B cell (primary cell): ENCODE results near the gene CCDC93. TPM values are rescaled to one million over a fixed set of nuclear protein-coding genes. Genes with fewer than 3 reads are reported as not detected.

Source experiments
- ATAC-seq: fragments of 200-7000 bp; cut with Tn5 transposase; one replicate; pipeline ENCODE4 v1.10.0; 2021; ENCODE audit warnings: low read depth, mild to moderate bottlenecking, moderate number of reproducible peaks, moderate library complexity
- CTCF ChIA-PET: fragments of 350-600 bp; sonication (Branson Sonifier 250); formaldehyde crosslinking; loops from one replicate; lab custom pipeline; 2021; ENCODE audit warnings: antibody characterized with exemption, inconsistent platforms; lab: Charles Lee
- POLR2A ChIA-PET: fragments of 350-600 bp; sonication (Branson Sonifier 250); formaldehyde crosslinking; loops from one replicate; lab custom pipeline; 2021; ENCODE audit warnings: antibody characterized with exemption; lab: Charles Lee
- DNase-seq: peaks from one replicate; pipeline ENCODE4 v3.0.0; 2013
- H2AFZ ChIP-seq: 2 replicates; pipeline ENCODE4 v1.6.1; 2012; ENCODE audit warnings: mild to moderate bottlenecking, low read depth, low read length; ENCODE audit not compliant: insufficient read depth, poor library complexity, severe bottlenecking
- H3K27ac ChIP-seq, 2 donors: 1 replicate in 1 of 2; 2 replicates in 1 of 2; pipeline ENCODE4 v1.5.1; 2012 to 2013; ENCODE audit warnings: low read length in 2 of 2, mild to moderate bottlenecking in 2 of 2, moderate library complexity in 1 of 2
- H3K27me3 ChIP-seq, 4 experiments: fragments of 200-600 bp in 1 of 4; sonication (generic) in 1 of 4; replicated peaks in 1 of 4; 1 replicate in 2 of 4; 2 replicates in 2 of 4; pipeline versions ENCODE4 v1.6.1 to v1.7.0; 2013 to 2016; ENCODE audit warnings: low read length in 3 of 4, mild to moderate bottlenecking in 2 of 4, mixed read lengths in 1 of 4, moderate library complexity in 1 of 4; ENCODE audit not compliant: insufficient read depth in 4 of 4, control insufficient read depth in 3 of 4; ENCODE audit errors: control extremely low read depth in 1 of 4
- H3K36me3 ChIP-seq, 2 experiments: replicated peaks in 1 of 2; 1 replicate in 1 of 2; 2 replicates in 1 of 2; pipeline versions ENCODE4 v1.6.1 to v1.7.1; 2013; ENCODE audit warnings: low read length in 1 of 2; ENCODE audit not compliant: insufficient read depth in 2 of 2, control insufficient read depth in 1 of 2; ENCODE audit errors: control extremely low read depth in 1 of 2, extremely low read depth in 1 of 2
- H3K4me1 ChIP-seq, 2 donors: fragments of 200-600 bp in 1 of 2; sonication (generic) in 1 of 2; 1 replicate in 1 of 2; 2 replicates in 1 of 2; pipeline versions ENCODE4 v1.5.1 to v1.6.1; 2013 to 2017; ENCODE audit warnings: low read length in 2 of 2; ENCODE audit not compliant: control insufficient read depth in 2 of 2, insufficient read depth in 2 of 2
- H3K4me2 ChIP-seq: replicated peaks from 2 replicates; pipeline ENCODE3; 2012; ENCODE audit warnings: mild to moderate bottlenecking, low read depth, low read length; ENCODE audit not compliant: poor library complexity, severe bottlenecking
- H3K4me3 ChIP-seq, 5 experiments: fragments of 200-600 bp in 1 of 5; sonication (generic) in 1 of 5; 1 replicate in 3 of 5; 2 replicates in 2 of 5; pipeline versions ENCODE4 v1.5.1 to v1.7.0; 2011 to 2016; ENCODE audit warnings: low read length in 4 of 5, mild to moderate bottlenecking in 4 of 5, low read depth in 2 of 5, control low read depth in 1 of 5, moderate library complexity in 1 of 5; ENCODE audit not compliant: insufficient read depth in 1 of 5; ENCODE audit errors: control extremely low read depth in 1 of 5, extremely low read depth in 1 of 5
- H3K79me2 ChIP-seq: fragments of 200-600 bp; sonication (generic); one replicate; pipeline ENCODE4 v1.6.0; 2016; ENCODE audit warnings: low read length; ENCODE audit not compliant: control insufficient read depth, insufficient read depth
- H3K9ac ChIP-seq: fragments of 200-600 bp; sonication (generic); 2 replicates; pipeline ENCODE4 v1.6.1; 2017; ENCODE audit warnings: mild to moderate bottlenecking, low read length, moderate library complexity
- H3K9me3 ChIP-seq, 3 donors: one replicate each; pipeline versions ENCODE4 v1.6.1 to v1.7.1; 2013; ENCODE audit warnings: low read length in 2 of 3; ENCODE audit not compliant: control insufficient read depth in 2 of 3, insufficient read depth in 1 of 3; ENCODE audit errors: control extremely low read depth in 1 of 3
- H4K20me1 ChIP-seq: 2 replicates; pipeline ENCODE4 v1.6.0; 2012; ENCODE audit warnings: mild to moderate bottlenecking, low read length; ENCODE audit not compliant: insufficient read depth, control insufficient read depth, poor library complexity, severe bottlenecking
- H3K27ac Mint-ChIP-seq: one replicate; pipeline ENCODE4 v1.8.0; 2021; ENCODE audit warnings: mixed read lengths
- H3K27me3 Mint-ChIP-seq: one replicate; pipeline ENCODE4 v1.8.0; 2021; ENCODE audit warnings: mixed read lengths
- H3K4me1 Mint-ChIP-seq: one replicate; pipeline ENCODE4 v1.8.0; 2021; ENCODE audit warnings: mixed read lengths
- H3K4me3 Mint-ChIP-seq: one replicate; pipeline ENCODE4 v1.8.0; 2021; ENCODE audit warnings: mixed read lengths
- H3K9me3 Mint-ChIP-seq: one replicate; pipeline ENCODE4 v1.8.0; 2022; ENCODE audit warnings: mixed read lengths; ENCODE audit not compliant: insufficient read depth
- CTCF ChIP-seq: fragments of 200-600 bp; IDR thresholded peaks from one replicate; pipeline ENCODE4 v1.8.0; 2022; ENCODE audit warnings: antibody characterized with exemption, mild to moderate bottlenecking
- EZH2 ChIP-seq: IDR thresholded peaks from 2 replicates; pipeline ENCODE4 v1.6.1; 2012; ENCODE audit warnings: borderline replicate concordance, low read depth, mild to moderate bottlenecking, moderate library complexity, low read length; ENCODE audit not compliant: insufficient read depth, poor library complexity, severe bottlenecking
- WGBS: methylation state at CpG from one replicate; pipeline ENCODE4 v1.1.5; 2013; ENCODE audit warnings: missing lambda C conversion rate; ENCODE audit not compliant: insufficient coverage; 5-methylcytosine and 5-hydroxymethylcytosine counted together
- intact Hi-C: fragments of 100-400 bp; cut with micrococcal nuclease; formaldehyde crosslinking; loops from one replicate; pipeline ENCODE4 v1.10.0; 2022
- polyA plus RNA-seq: library from polyadenylated mRNA; depleted of rRNA; stranded (reverse); fragments of >200 nt; gene quantifications from 2 replicates; pipeline ENCODE4 v1.2.3, GENCODE V29; 2012
- total RNA-seq, 2 donors: library from RNA; stranded (reverse); fragments of 120-200 nt in 1 of 2; gene quantifications; 1 replicate in 1 of 2; 2 replicates in 1 of 2; pipeline versions ENCODE4 v1.2.3 to v1.2.4, GENCODE V29; 2013 to 2022

The CCDC93 gene
- total and polyA plus RNA-seq, 2 donors (not counting 1 experiment from before 2014, with no cell fraction given) = 17.5 to 79.6 TPM

- intact Hi-C loops = no loop called here
- Histone ChIP-seq H3K27me3 (no peaks in the 10 kb centered on the region), H3K27ac (no peak overlapping the region), H3K4me1 (no peaks in the 10 kb centered on the region), H3K36me3 (peaks cover 3 to 93% of the 10 kb centered on the region in 2 experiments), H3K79me2 (no peaks in the 10 kb centered on the region), H3K4me2 (no peak overlapping the region), H3K9me3 (no peaks in the 10 kb centered on the region), H3K4me3 (no peak overlapping the region), H4K20me1 (no peaks in the 10 kb centered on the region), H3K9ac (no peak overlapping the region), H2AFZ (no peak overlapping the region)
- H3K4me3 Mint-ChIP-seq = no peak overlapping the region
- WGBS = no CpG with 5 or more reads among the region's 3 CpGs
- POLR2A ChIA-PET = no interaction called here
- no peak overlapping the region for H3K27ac Mint-ChIP-seq
- no peak for ATAC-seq
- no peaks in the 10 kb centered on the region for H3K9me3 Mint-ChIP-seq
- no peak for TF ChIP-seq EZH2
- no peak for TF ChIP-seq CTCF
- H3K27me3 Mint-ChIP-seq = no peaks in the 10 kb centered on the region
- CTCF ChIA-PET = no interaction called here
- no peaks in the 10 kb centered on the region for H3K4me1 Mint-ChIP-seq
- DNase-seq = no peak
Measured at GRCh38 chr2:117943013-117943672, 70.7 kb downstream of the CCDC93 start.

- Mint-ChIP-seq H3K27me3 (no peaks in the 10 kb centered on the region), H3K4me1 (no peaks in the 10 kb centered on the region), H3K9me3 (no peaks in the 10 kb centered on the region), H3K4me3 (no peak overlapping the region), H3K27ac (peak overlapping the region; percentile 15)
- no peaks in the 10 kb centered on the region for H3K79me2 ChIP-seq
- H3K9me3 ChIP-seq = no peaks in the 10 kb centered on the region
- no peak overlapping the region for H3K4me3 ChIP-seq
- no peak for TF ChIP-seq CTCF
- no peak for TF ChIP-seq EZH2
- DNase-seq (no peak), ATAC-seq (no peak)
- 100% methylated on average over 2 of the region's 2 CpGs for WGBS
- intact Hi-C loops = no loop called here
- CTCF ChIA-PET = no interaction called here
- H3K4me1 ChIP-seq = no peaks in the 10 kb centered on the region
- H2AFZ ChIP-seq = no peak overlapping the region
- H3K27me3 ChIP-seq = no peaks in the 10 kb centered on the region
- H4K20me1 ChIP-seq = no peaks in the 10 kb centered on the region
- H3K36me3 ChIP-seq = peaks cover 3 to 95% of the 10 kb centered on the region in 2 experiments
- no peak overlapping the region for H3K27ac ChIP-seq
- POLR2A ChIA-PET = no interaction called here
- H3K4me2 ChIP-seq = no peak overlapping the region
- no peak overlapping the region for H3K9ac ChIP-seq
Measured at GRCh38 chr2:117942551-117942950, 71.3 kb downstream of the CCDC93 start.
